HepG2 (cell line): Measurements from ENCODE around the gene RAD51AP1. TPM values are rescaled to one million over a fixed set of nuclear protein-coding genes. Genes with fewer than 3 reads are reported as not detected.

ENCODE experiments used
- ATAC-seq: fragments of 200-7000 bp; cut with Tn5 transposase; 3 replicates; pipeline ENCODE4 v1.9.1; 2020; ENCODE audit warnings: mild to moderate bottlenecking, moderate library complexity
- BruUV-seq: library from RNA; stranded (reverse); fragments of 400-500 nt; replicated peaks from 2 replicates; lab custom pipeline; 2021; lab: Mats Ljungman, UMichigan
- CTCF ChIA-PET: fragments of 300-600 bp; formaldehyde crosslinking; extraction: SDS; loops from one replicate; lab custom pipeline; 2021; ENCODE audit warnings: low total read pairs, inconsistent platforms, low intra/inter-chr PET ratio; lab: Yijun Ruan, JAX
- POLR2A ChIA-PET: fragments of 350-600 bp; sonication (Branson Sonifier 250); formaldehyde crosslinking; loops from one replicate; lab custom pipeline; 2020; ENCODE audit warnings: antibody characterized with exemption, inconsistent platforms; lab: Yijun Ruan, JAX
- DNase-seq: peaks from one replicate; pipeline ENCODE4 v3.0.0-alpha.2; 2015; ENCODE audit warnings: low spot score
- FAIRE-seq: peaks from 3 replicates; lab custom pipeline; 2011; peaks lifted over from hg19 to GRCh38; lab: Jason Lieb, UNC
- H2AFZ ChIP-seq: one replicate; pipeline ENCODE4 v1.6.1; 2011; ENCODE audit warnings: low read length, inconsistent platforms
- H3K27ac ChIP-seq: fragments of 300-600 bp; 3 replicates; pipeline ENCODE4 v1.8.0; 2011; ENCODE audit warnings: mixed run types, mild to moderate bottlenecking, mixed read lengths, low read length, inconsistent platforms; ENCODE audit not compliant: insufficient read depth; ENCODE audit errors: extremely low read length
- H3K27me3 ChIP-seq, 2 experiments: fragments of 200-600 bp in 1 of 2; 2 replicates in 1 of 2; 3 replicates in 1 of 2; pipeline versions ENCODE4 v1.6.0 to v1.8.0; 2011; ENCODE audit warnings: low read length in 2 of 2, mild to moderate bottlenecking in 2 of 2, moderate library complexity in 2 of 2, inconsistent platforms in 1 of 2; ENCODE audit not compliant: insufficient read depth in 2 of 2, control insufficient read depth in 1 of 2
- H3K36me3 ChIP-seq, 2 experiments: fragments of 200-600 bp in 1 of 2; replicated peaks in 1 of 2; 2 replicates in 1 of 2; 3 replicates in 1 of 2; pipeline versions ENCODE4 v1.5.1 to v1.8.0; 2011; ENCODE audit warnings: low read length in 2 of 2, inconsistent platforms in 1 of 2; ENCODE audit not compliant: insufficient read depth in 2 of 2, control insufficient read depth in 1 of 2
- H3K4me1 ChIP-seq: 2 replicates; pipeline ENCODE4 v1.5.1; 2012; ENCODE audit warnings: low read length, inconsistent platforms; ENCODE audit not compliant: insufficient read depth
- H3K4me2 ChIP-seq: 2 replicates; pipeline ENCODE4 v1.6.0; 2011; ENCODE audit warnings: low read depth, low read length, inconsistent platforms
- H3K4me3 ChIP-seq, 3 experiments: fragments of 200-600 bp in 1 of 3; sonication (generic), shearing (Covaris generic) in 1 of 3; replicated peaks in 1 of 3; 2 replicates each; pipeline ENCODE4 v1.5.1; 2011 to 2016; ENCODE audit warnings: low read length in 3 of 3, inconsistent platforms in 2 of 3, low read depth in 2 of 3, mild to moderate bottlenecking in 2 of 3, control low read depth in 1 of 3, mixed read lengths in 1 of 3; ENCODE audit not compliant: insufficient read depth in 1 of 3
- H3K79me2 ChIP-seq: one replicate; pipeline ENCODE4 v1.6.1; 2011; ENCODE audit warnings: low read length, inconsistent platforms; ENCODE audit not compliant: insufficient read depth
- H3K9ac ChIP-seq: 2 replicates; pipeline ENCODE4 v1.6.0; 2011; ENCODE audit warnings: mild to moderate bottlenecking, low read depth, low read length, inconsistent platforms; ENCODE audit not compliant: insufficient read depth
- H3K9me3 ChIP-seq: 2 replicates; pipeline ENCODE4 v1.5.1; 2012; ENCODE audit warnings: mild to moderate bottlenecking, low read length
- H4K20me1 ChIP-seq: 2 replicates; pipeline ENCODE4 v1.6.0; 2011; ENCODE audit warnings: inconsistent platforms, mild to moderate bottlenecking, low read length, moderate library complexity; ENCODE audit not compliant: insufficient read depth
- KLF6 ChIP-seq: IDR thresholded peaks from 2 replicates; pipeline ENCODE4 v1.8.0; 2016; ENCODE audit warnings: missing biosample characterization, missing genetic modification reagents
- MIXL1 ChIP-seq: IDR thresholded peaks from 2 replicates; pipeline ENCODE4 v1.6.1; 2016
- NAIF1 ChIP-seq: sonication (generic); formaldehyde crosslinking; IDR thresholded peaks from 2 replicates; pipeline ENCODE4 v1.5.0; 2020; ENCODE audit warnings: mild to moderate bottlenecking, missing genetic modification reagents, borderline replicate concordance
- RAD21 ChIP-seq: fragments of 450-650 bp; formaldehyde crosslinking; IDR thresholded peaks from 2 replicates; pipeline ENCODE4 v1.5.0; 2020; ENCODE audit warnings: mild to moderate bottlenecking
- THRA ChIP-seq: sonication (generic); formaldehyde crosslinking; IDR thresholded peaks from 2 replicates; pipeline ENCODE4 v1.4.0; 2020; ENCODE audit warnings: missing genetic modification reagents, borderline replicate concordance
- YY1 ChIP-seq: IDR thresholded peaks from 2 replicates; pipeline ENCODE4 v1.6.1; 2011; ENCODE audit warnings: low read length, low read depth, moderate library complexity, mild to moderate bottlenecking; ENCODE audit not compliant: insufficient read depth, insufficient replicate concordance
- ZFP62 ChIP-seq: sonication (generic); formaldehyde crosslinking; IDR thresholded peaks from 2 replicates; pipeline ENCODE4 v1.4.0; 2020; ENCODE audit warnings: missing genetic modification reagents
- ZFX ChIP-seq: sonication (generic); formaldehyde crosslinking; IDR thresholded peaks from 2 replicates; pipeline ENCODE4 v1.4.0; 2020; ENCODE audit warnings: mild to moderate bottlenecking, low read depth, missing genetic modification reagents, moderate library complexity
- ZIK1 ChIP-seq: sonication (generic); formaldehyde crosslinking; IDR thresholded peaks from 2 replicates; pipeline ENCODE4 v1.5.0; 2020; ENCODE audit warnings: mild to moderate bottlenecking, low read depth, missing genetic modification reagents, borderline replicate concordance
- ZMAT5 ChIP-seq: sonication (generic); formaldehyde crosslinking; IDR thresholded peaks from 2 replicates; pipeline ENCODE4 v1.5.0; 2020; ENCODE audit warnings: mild to moderate bottlenecking, low read depth, missing genetic modification reagents, borderline replicate concordance
- ZNF143 ChIP-seq: sonication (generic); formaldehyde crosslinking; IDR thresholded peaks from 2 replicates; pipeline ENCODE4 v1.4.0; 2020; ENCODE audit warnings: missing genetic modification reagents
- ZNF251 ChIP-seq: sonication (generic); formaldehyde crosslinking; IDR thresholded peaks from 2 replicates; pipeline ENCODE4 v1.9.0; 2021; ENCODE audit warnings: mild to moderate bottlenecking, missing genetic modification reagents
- ZNF44 ChIP-seq: sonication (generic); formaldehyde crosslinking; IDR thresholded peaks from 2 replicates; pipeline ENCODE4 v1.5.1; 2020; ENCODE audit warnings: mild to moderate bottlenecking, missing genetic modification reagents
- ZNF562 ChIP-seq: sonication (generic); formaldehyde crosslinking; IDR thresholded peaks from 2 replicates; pipeline ENCODE4 v1.8.0; 2022; ENCODE audit warnings: missing genetic modification reagents, borderline replicate concordance
- ZNF710 ChIP-seq: sonication (generic); formaldehyde crosslinking; IDR thresholded peaks from 2 replicates; pipeline ENCODE4 v1.5.0; 2020; ENCODE audit warnings: mild to moderate bottlenecking, missing genetic modification reagents, borderline replicate concordance
- ZNF770 ChIP-seq: sonication (generic); formaldehyde crosslinking; IDR thresholded peaks from 2 replicates; pipeline ENCODE4 v1.5.0; 2020; ENCODE audit warnings: mild to moderate bottlenecking, missing genetic modification reagents
- ZNF792 ChIP-seq: IDR thresholded peaks from 2 replicates; pipeline ENCODE4 v1.6.1; 2016
- ZSCAN20 ChIP-seq: sonication (generic); formaldehyde crosslinking; IDR thresholded peaks from 2 replicates; pipeline ENCODE4 v1.4.0; 2020; ENCODE audit warnings: missing genetic modification reagents, mild to moderate bottlenecking, borderline replicate concordance
- WGBS: methylation state at CpG from one replicate; pipeline ENCODE4 v1.1.6; 2017; ENCODE audit warnings: low lambda C conversion rate; 5-methylcytosine and 5-hydroxymethylcytosine counted together
- in situ Hi-C: cut with HindIII; loops from 2 replicates; pipeline ENCODE4 v1.10.0; 2017; ENCODE audit warnings: low pct_unique_long_range_greater_than_20kb; ENCODE audit not compliant: extremely low pct_ligation_motif_present
- intact Hi-C: fragments of 100-400 bp; cut with micrococcal nuclease; formaldehyde crosslinking; loops from one replicate; pipeline ENCODE4 v1.10.0; 2022; ENCODE audit not compliant: unreplicated experiment
- polyA plus RNA-seq, 8 experiments: library from polyadenylated mRNA; depleted of rRNA in 3 of 8; stranded (reverse) in 7 of 8; unstranded in 1 of 8; fragments of >200 nt; fragmentation: Illumina TruSeq in 4 of 8; extraction: Trizol in 4 of 8; gene quantifications; 2 replicates each; pipeline versions ENCODE4 v1.2.1 to v1.2.3, GENCODE V29; 2011 to 2016; ENCODE audit warnings: low read depth in 4 of 8, missing spikeins in 1 of 8, mixed read lengths in 1 of 8; ENCODE audit not compliant: insufficient read depth in 1 of 8
- total RNA-seq, 5 experiments: library from RNA; depleted of rRNA; stranded (reverse); fragments of >200 nt; fragmentation: Illumina TruSeq; extraction: Trizol; gene quantifications; 2 replicates each; pipeline ENCODE4 v1.2.3, GENCODE V29; 2016; ENCODE audit warnings: low read depth in 1 of 5

Gene RAD51AP1
- total and polyA plus RNA-seq, 2 of the 13 experiments (the other 11 are each of a cell fraction or from before 2014, with no cell fraction given), result 16.6 to 49.3 TPM

- TF ChIP-seq ZNF251 (CRISPR knock-in tag) (no peak), ZNF562 (CRISPR knock-in tag) (no peak), RAD21 (peak; percentile 24; the same call in 1 of the 2 replicates), ZNF710 (CRISPR knock-in tag) (no peak)
Measured at GRCh38 chr12:4579305-4580102, 40.8 kb downstream of the RAD51AP1 start (continued).

- POLR2A ChIA-PET, result no interaction called here
- Histone ChIP-seq H3K4me1 (no peaks in the 10 kb centered on the region), H3K4me2 (no peak overlapping the region), H3K4me3 (no peak overlapping the region), H3K79me2 (no peaks in the 10 kb centered on the region), H3K36me3 (no peaks in the 10 kb centered on the region), H4K20me1 (no peaks in the 10 kb centered on the region), H3K27me3 (peaks cover 3 to 27% of the 10 kb centered on the region in 2 experiments; a peak in 4 of 5 replicates), H3K9me3 (no peaks in the 10 kb centered on the region), H3K27ac (no peak overlapping the region), H3K9ac (no peak overlapping the region), H2AFZ (no peak overlapping the region)
- intact Hi-C loops, result no loop called here
- no peak for DNase-seq
- CTCF ChIA-PET, result interaction anchor here (1.4 kb wide), 1 partner anchor 178 kb away, joined by 14 read pairs; no protein-coding TSS in a partner anchor
- no TSS peak for BruUV-seq
- in situ Hi-C loops, result no loop called here
- no peak for FAIRE-seq
- no peak for ATAC-seq
- WGBS, result 0% methylated on average over 3 of the region's 3 CpGs
- no peak for TF ChIP-seq ZFX (CRISPR knock-in tag)
- no peak for TF ChIP-seq ZNF143 (CRISPR knock-in tag)
- TF ChIP-seq NAIF1 (CRISPR knock-in tag), result no peak
- no peak for TF ChIP-seq ZFP62 (CRISPR knock-in tag)
- no peak for TF ChIP-seq ZSCAN20 (CRISPR knock-in tag)
- TF ChIP-seq ZNF770 (CRISPR knock-in tag), result no peak
- no peak for TF ChIP-seq THRA (CRISPR knock-in tag)
- no peak for TF ChIP-seq ZIK1 (CRISPR knock-in tag)
- TF ChIP-seq ZNF44 (CRISPR knock-in tag), result no peak
- TF ChIP-seq ZNF792 (CRISPR knock-in tag), result no peak
- no peak for TF ChIP-seq YY1
- no peak for TF ChIP-seq KLF6 (CRISPR knock-in tag)
- no peak for TF ChIP-seq ZMAT5 (CRISPR knock-in tag)
- TF ChIP-seq MIXL1, result no peak
Measured at GRCh38 chr12:4580281-4580688, 41.6 kb downstream of the RAD51AP1 start.
